Measurements from ENCODE around the gene TLE1.
"Not testable (repeated sequence)": the region's sequence is repeated elsewhere in the genome, so short reads cannot be mapped to it uniquely, and the experiment has no call there.

Gene TLE1

GRCh38 chr9:81598123-81598497 lies 91.2 kb downstream of the TLE1 start:
- H3K4me3 ChIP-seq (ENCODE audit: low read length): no peak overlapping the region
- no peak for TF ChIP-seq CTCF (conservative IDR thresholded peaks at IDR 0.05; ENCODE audit: low read depth, low read length)
- DNase-seq (ENCODE audit: low read depth): no peak

- no peak for DNase-seq (ENCODE audit: low read depth)
- no peak for TF ChIP-seq CTCF (conservative IDR thresholded peaks at IDR 0.05; ENCODE audit: low read depth, low read length)
- no peak overlapping the region for H3K4me3 ChIP-seq (ENCODE audit: low read length)
Observed at GRCh38 chr9:81597419-81598122, 91.8 kb downstream of the TLE1 start.

- DNase-seq (ENCODE audit: low read depth): no peak
- TF ChIP-seq CTCF (conservative IDR thresholded peaks at IDR 0.05; ENCODE audit: low read depth, low read length): no peak
- H3K4me3 ChIP-seq (ENCODE audit: low read length): no peak overlapping the region
Observed at GRCh38 chr9:81596679-81597418, 92.5 kb downstream of the TLE1 start.

- TF ChIP-seq CTCF (conservative IDR thresholded peaks at IDR 0.05; ENCODE audit: low read depth, low read length): no peak
- H3K4me3 ChIP-seq (ENCODE audit: low read length): no peak overlapping the region
- no peak for DNase-seq (ENCODE audit: low read depth)
Observed at GRCh38 chr9:81595887-81596543, 93.3 kb downstream of the TLE1 start.

- not testable (repeated sequence) for DNase-seq (ENCODE audit: low read depth)
Observed at GRCh38 chr9:81595293-81595692, 94.1 kb downstream of the TLE1 start.

GRCh38 chr9:81594415-81594814 lies 94.9 kb downstream of the TLE1 start:
- DNase-seq (ENCODE audit: low read depth): no peak
- TF ChIP-seq CTCF (conservative IDR thresholded peaks at IDR 0.05; ENCODE audit: low read depth, low read length): no peak
- H3K4me3 ChIP-seq (ENCODE audit: low read length): no peak overlapping the region

More at GRCh38 chr9:81595293-81595692, 94.1 kb downstream of the TLE1 start:
- H3K4me3 ChIP-seq (ENCODE audit: low read length): not testable (repeated sequence)

- H3K4me3 ChIP-seq (ENCODE audit: low read length): no peak overlapping the region
- DNase-seq (ENCODE audit: low read depth): no peak
- TF ChIP-seq CTCF (conservative IDR thresholded peaks at IDR 0.05; ENCODE audit: low read depth, low read length): no peak
Observed at GRCh38 chr9:81592887-81593266, 96.5 kb downstream of the TLE1 start.
